ENCODE results near the gene INPP5F.

INPP5F gene

DNA sequence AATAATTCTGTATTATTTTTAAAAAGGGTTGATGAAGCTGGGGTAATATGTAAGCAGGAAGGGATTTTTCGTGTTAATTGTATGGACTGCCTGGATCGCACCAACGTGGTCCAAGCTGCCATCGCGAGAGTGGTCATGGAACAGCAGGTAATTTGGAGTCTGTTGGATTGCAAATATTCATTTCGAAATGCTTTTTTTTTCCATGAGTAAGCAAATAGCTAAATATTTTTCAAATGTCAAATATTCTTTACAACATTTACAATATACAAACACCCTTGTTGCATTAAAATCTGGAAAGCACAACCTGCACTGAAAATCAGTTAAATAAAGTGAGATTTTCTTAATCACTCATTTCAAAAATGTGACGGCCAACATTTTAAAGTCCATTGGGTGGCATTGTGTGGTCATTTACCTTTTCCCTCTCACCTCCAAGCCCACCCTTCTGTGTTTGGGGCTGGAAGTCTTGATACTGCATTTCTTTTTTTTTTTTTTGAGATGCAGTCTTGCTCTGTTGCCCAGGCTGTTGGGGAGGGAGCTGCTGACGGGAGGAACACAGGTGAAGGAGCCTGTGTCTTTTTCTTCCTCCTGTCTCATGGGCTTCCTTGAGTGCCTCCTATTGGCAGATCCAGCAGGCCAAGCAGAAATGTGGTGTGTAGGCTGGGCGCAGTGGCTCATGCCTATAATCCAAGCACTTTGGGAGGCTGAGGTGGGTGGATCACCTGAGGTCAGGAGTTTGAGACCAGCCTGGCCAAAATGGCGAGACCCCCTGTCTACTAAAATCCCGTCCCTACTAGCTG, 80.7 kb downstream of the INPP5F start:
- TF ChIP-seq TOX (CRISPR knock-in tag; IDR thresholded peaks at IDR 0.05; ENCODE audit: borderline replicate concordance) (no peak), ZFP30 (CRISPR knock-in tag; IDR thresholded peaks at IDR 0.05) (no peak), TSHZ2 (CRISPR knock-in tag; IDR thresholded peaks at IDR 0.05) (no peak), ZC3H10 (CRISPR knock-in tag; IDR thresholded peaks at IDR 0.05) (no peak), OSR1 (CRISPR knock-in tag; IDR thresholded peaks at IDR 0.05) (no peak), PATZ1 (CRISPR knock-in tag; IDR thresholded peaks at IDR 0.05; ENCODE audit: borderline replicate concordance) (no peak), CREB5 (CRISPR knock-in tag; IDR thresholded peaks at IDR 0.05; ENCODE audit: low read depth) (no peak), PPARA (CRISPR knock-in tag; IDR thresholded peaks at IDR 0.05; ENCODE audit: borderline replicate concordance) (no peak), ZFP3 (CRISPR knock-in tag; IDR thresholded peaks at IDR 0.05) (no peak), TCF4 (CRISPR knock-in tag; IDR thresholded peaks at IDR 0.05; ENCODE audit: borderline replicate concordance) (no peak), POU6F1 (CRISPR knock-in tag; IDR thresholded peaks at IDR 0.05; ENCODE audit: borderline replicate concordance, low read depth) (no peak), SNAI2 (CRISPR knock-in tag; IDR thresholded peaks at IDR 0.05) (no peak), ISL1 (CRISPR knock-in tag; IDR thresholded peaks at IDR 0.05) (no peak), ESRRG (CRISPR knock-in tag; IDR thresholded peaks at IDR 0.05) (no peak)
- TF ChIP-seq, protein P1, sequence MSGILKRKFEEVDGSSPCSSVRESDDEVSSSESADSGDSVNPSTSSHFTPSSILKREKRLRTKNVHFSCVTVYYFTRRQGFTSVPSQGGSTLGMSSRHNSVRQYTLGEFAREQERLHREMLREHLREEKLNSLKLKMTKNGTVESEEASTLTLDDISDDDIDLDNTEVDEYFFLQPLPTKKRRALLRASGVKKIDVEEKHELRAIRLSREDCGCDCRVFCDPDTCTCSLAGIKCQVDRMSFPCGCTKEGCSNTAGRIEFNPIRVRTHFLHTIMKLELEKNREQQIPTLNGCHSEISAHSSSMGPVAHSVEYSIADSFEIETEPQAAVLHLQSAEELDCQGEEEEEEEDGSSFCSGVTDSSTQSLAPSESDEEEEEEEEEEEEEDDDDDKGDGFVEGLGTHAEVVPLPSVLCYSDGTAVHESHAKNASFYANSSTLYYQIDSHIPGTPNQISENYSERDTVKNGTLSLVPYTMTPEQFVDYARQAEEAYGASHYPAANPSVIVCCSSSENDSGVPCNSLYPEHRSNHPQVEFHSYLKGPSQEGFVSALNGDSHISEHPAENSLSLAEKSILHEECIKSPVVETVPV (CRISPR knock-in tag; IDR thresholded peaks at IDR 0.05): no peak
- no peak for ATAC-seq

DNA sequence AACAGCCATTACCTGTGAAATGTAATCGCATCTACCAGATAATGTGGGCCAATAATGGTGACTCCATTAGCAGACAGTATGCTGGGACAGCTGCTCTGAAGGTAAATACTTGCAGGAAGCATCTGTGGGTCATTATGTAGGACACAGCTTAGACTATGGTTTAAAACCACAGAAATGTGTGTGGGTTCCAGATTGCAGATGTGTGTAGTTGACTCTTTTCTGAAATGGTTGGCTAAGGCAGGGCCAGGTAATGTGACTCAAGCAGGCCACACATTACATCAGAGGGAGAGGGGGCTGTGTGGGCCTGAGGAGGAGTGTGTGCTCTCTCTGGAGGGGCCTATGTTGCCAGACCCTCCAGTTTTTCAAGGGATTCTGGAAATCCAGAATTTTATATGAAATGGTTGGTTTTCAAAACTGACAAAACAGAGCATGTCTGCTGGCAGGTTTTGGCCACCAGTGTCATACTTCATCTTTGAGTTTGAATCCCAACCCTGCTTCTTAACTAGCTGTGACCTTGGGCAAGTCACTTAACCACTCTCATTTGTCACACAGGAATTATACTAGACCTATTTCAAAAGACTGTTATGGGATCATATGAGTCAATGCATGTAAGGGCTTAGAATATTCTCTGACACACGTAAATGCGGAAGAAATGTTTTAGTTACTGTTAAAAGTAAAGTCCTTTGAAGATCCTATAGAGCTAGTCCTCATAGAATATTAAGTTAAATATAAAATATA, 82.3 kb downstream of the INPP5F start:
- TF ChIP-seq GLIS3 (CRISPR knock-in tag; IDR thresholded peaks at IDR 0.05): no peak
- TF ChIP-seq ISL1 (CRISPR knock-in tag; IDR thresholded peaks at IDR 0.05): no peak
- no peak for TF ChIP-seq ZNF70 (CRISPR knock-in tag; IDR thresholded peaks at IDR 0.05)
- no peak for TF ChIP-seq CSDC2 (CRISPR knock-in tag; IDR thresholded peaks at IDR 0.05)
- no peak for TF ChIP-seq ZFP30 (CRISPR knock-in tag; IDR thresholded peaks at IDR 0.05)
- peak; percentile 41; the same call in 2 of the 3 replicates for ATAC-seq

DNA sequence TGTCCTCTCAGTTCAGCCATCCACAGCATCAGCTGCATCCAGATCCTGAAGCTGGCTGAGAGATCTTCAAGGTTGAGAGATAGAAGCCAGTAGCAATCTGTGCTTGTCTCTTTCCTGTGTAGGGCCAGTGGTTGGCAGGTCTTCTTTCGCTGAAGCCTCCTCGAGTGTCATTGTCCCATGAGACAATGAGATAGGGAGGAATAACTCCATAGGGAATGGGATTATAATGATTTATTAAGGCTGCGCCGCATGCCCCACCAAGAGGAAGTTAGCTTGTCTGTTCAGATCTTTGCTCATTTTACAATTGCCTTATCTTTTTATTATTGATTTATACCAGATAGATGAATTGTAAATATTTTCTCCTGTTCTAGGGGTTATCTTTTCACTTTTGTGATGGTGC, 85.3 kb downstream of the INPP5F start:
- no peak for ATAC-seq
- TF ChIP-seq ZFP3 (CRISPR knock-in tag; IDR thresholded peaks at IDR 0.05) (no peak), POU6F1 (CRISPR knock-in tag; IDR thresholded peaks at IDR 0.05; ENCODE audit: borderline replicate concordance, low read depth) (no peak), ISL1 (CRISPR knock-in tag; IDR thresholded peaks at IDR 0.05) (no peak), ZNF8 (CRISPR knock-in tag; IDR thresholded peaks at IDR 0.05) (no peak), ZNF565 (CRISPR knock-in tag; conservative IDR thresholded peaks at IDR 0.05; ENCODE audit: low read depth) (no peak), ARNTL (CRISPR knock-in tag; IDR thresholded peaks at IDR 0.05; ENCODE audit: borderline replicate concordance, low read depth) (no peak), PATZ1 (CRISPR knock-in tag; IDR thresholded peaks at IDR 0.05; ENCODE audit: borderline replicate concordance) (no peak), CREB5 (CRISPR knock-in tag; IDR thresholded peaks at IDR 0.05; ENCODE audit: low read depth) (no peak)

Measured in SK-N-SH treated with all-trans-retinoic acid at 6 μM for 48 hours (cell line).